ENCODE data around the gene SFXN5.

DNA sequence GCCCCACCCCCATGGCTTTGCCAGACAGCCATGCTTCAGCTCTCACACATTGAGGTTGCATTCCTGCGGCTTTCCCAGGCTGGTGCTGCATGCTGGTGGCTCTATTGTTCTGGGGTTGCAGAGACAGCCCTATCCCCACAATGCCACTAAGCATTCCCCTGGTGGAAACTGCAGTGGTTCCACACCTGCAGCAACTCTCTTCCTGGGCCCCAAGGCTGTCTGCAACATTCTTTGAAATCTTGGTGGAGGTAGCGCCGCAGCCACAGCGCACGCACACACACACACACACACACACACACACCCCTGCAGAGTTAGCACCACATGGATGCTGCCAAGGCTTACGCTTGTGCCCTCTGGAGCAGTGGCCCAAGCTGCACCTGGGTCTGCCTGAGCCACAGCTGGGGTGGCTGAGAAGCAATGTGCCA is 21.4 kb downstream of the SFXN5 start:
- TF ChIP-seq, protein P1, sequence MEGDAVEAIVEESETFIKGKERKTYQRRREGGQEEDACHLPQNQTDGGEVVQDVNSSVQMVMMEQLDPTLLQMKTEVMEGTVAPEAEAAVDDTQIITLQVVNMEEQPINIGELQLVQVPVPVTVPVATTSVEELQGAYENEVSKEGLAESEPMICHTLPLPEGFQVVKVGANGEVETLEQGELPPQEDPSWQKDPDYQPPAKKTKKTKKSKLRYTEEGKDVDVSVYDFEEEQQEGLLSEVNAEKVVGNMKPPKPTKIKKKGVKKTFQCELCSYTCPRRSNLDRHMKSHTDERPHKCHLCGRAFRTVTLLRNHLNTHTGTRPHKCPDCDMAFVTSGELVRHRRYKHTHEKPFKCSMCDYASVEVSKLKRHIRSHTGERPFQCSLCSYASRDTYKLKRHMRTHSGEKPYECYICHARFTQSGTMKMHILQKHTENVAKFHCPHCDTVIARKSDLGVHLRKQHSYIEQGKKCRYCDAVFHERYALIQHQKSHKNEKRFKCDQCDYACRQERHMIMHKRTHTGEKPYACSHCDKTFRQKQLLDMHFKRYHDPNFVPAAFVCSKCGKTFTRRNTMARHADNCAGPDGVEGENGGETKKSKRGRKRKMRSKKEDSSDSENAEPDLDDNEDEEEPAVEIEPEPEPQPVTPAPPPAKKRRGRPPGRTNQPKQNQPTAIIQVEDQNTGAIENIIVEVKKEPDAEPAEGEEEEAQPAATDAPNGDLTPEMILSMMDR (IDR thresholded peaks at IDR 0.05) = no peak
- no peak for TF ChIP-seq MAFK (IDR thresholded peaks at IDR 0.05; ENCODE audit: partially characterized antibody)
- no peak for TF ChIP-seq POLR2A (IDR thresholded peaks at IDR 0.05; ENCODE audit: low read length)
